Endodermal cell (in vitro differentiated cells): Measurements from ENCODE around the gene NAALADL2. TPM values are rescaled to one million over a fixed set of nuclear protein-coding genes. Genes with fewer than 3 reads are reported as not detected.

Source experiments
- DNase-seq: peaks from one replicate; pipeline ENCODE4 v3.0.0-alpha.2; 2017
- H3K27ac ChIP-seq: 2 replicates; pipeline ENCODE4 v1.5.1; 2013; ENCODE audit warnings: mild to moderate bottlenecking, low read depth, low read length, moderate library complexity
- H3K27me3 ChIP-seq: 2 replicates; pipeline ENCODE4 v1.6.1; 2013; ENCODE audit warnings: mild to moderate bottlenecking, low read length, moderate library complexity; ENCODE audit not compliant: insufficient read depth, control insufficient read depth, poor library complexity, severe bottlenecking
- H3K36me3 ChIP-seq: 2 replicates; pipeline ENCODE4 v1.7.0; 2013; ENCODE audit warnings: mild to moderate bottlenecking, low read length, moderate library complexity; ENCODE audit not compliant: control insufficient read depth, insufficient read depth
- H3K4me1 ChIP-seq: one replicate; pipeline ENCODE4 v1.7.0; 2013; ENCODE audit warnings: low read length; ENCODE audit not compliant: control insufficient read depth, insufficient read depth
- H3K4me3 ChIP-seq: 2 replicates; pipeline ENCODE4 v1.5.1; 2013; ENCODE audit warnings: mild to moderate bottlenecking, low read length, moderate library complexity
- H3K9ac ChIP-seq: 2 replicates; pipeline ENCODE4 v1.6.1; 2013; ENCODE audit warnings: mild to moderate bottlenecking, low read length, moderate library complexity; ENCODE audit not compliant: poor library complexity, severe bottlenecking; ENCODE audit errors: extremely low read depth
- H3K9me3 ChIP-seq: 2 replicates; pipeline ENCODE4 v1.6.1; 2013; ENCODE audit warnings: mild to moderate bottlenecking, low read length, moderate library complexity; ENCODE audit not compliant: control insufficient read depth
- H3K27ac Mint-ChIP-seq: 2 replicates; pipeline ENCODE4 v1.8.0; 2020; ENCODE audit warnings: mixed read lengths
- H3K27me3 Mint-ChIP-seq: 2 replicates; pipeline ENCODE4 v1.8.0; 2021; ENCODE audit warnings: mild to moderate bottlenecking, mixed read lengths; ENCODE audit not compliant: insufficient read depth
- H3K36me3 Mint-ChIP-seq: 2 replicates; pipeline ENCODE4 v1.8.0; 2020; ENCODE audit warnings: low read depth, mixed read lengths
- H3K4me1 Mint-ChIP-seq: 2 replicates; pipeline ENCODE4 v1.8.0; 2020; ENCODE audit warnings: mixed read lengths
- H3K4me3 Mint-ChIP-seq: 2 replicates; pipeline ENCODE4 v1.8.0; 2020; ENCODE audit warnings: mild to moderate bottlenecking, moderate library complexity, mixed read lengths
- H3K9me3 Mint-ChIP-seq: 2 replicates; pipeline ENCODE4 v1.8.0; 2020; ENCODE audit warnings: mild to moderate bottlenecking, mixed read lengths
- WGBS, 2 experiments: methylation state at CpG; one replicate each; pipeline versions ENCODE4 v1.1.5 to v1.1.7; 2013; ENCODE audit warnings: missing lambda C conversion rate in 2 of 2, mixed read lengths in 1 of 2; ENCODE audit not compliant: insufficient coverage in 1 of 2, insufficient read length in 1 of 2; 5-methylcytosine and 5-hydroxymethylcytosine counted together
- total RNA-seq, 2 donors: library from RNA; stranded (reverse); fragmentation: NEBNext Ultra II Directional in 1 of 2; extraction: Animal tissue kit (Norgen Biotek cat#: 25700) in 1 of 2; gene quantifications; 2 replicates in 1 of 2; 3 replicates in 1 of 2; pipeline ENCODE4 v1.2.1, GENCODE V29; 2021
- TF ChIP-seq, protein P1 (sequence below): fragments of 200-600 bp; sonication (generic); conservative IDR thresholded peaks from 2 replicates; pipeline ENCODE4 v1.5.0; 2021; ENCODE audit warnings: antibody characterized with exemption, mild to moderate bottlenecking

NAALADL2 gene
- total RNA-seq, 2 donors from 2014 or later, result 1.6 to 1.8 TPM

- no peak for DNase-seq
- no peaks in the 10 kb centered on the region for H3K36me3 Mint-ChIP-seq
- Histone ChIP-seq H3K36me3 (no peaks in the 10 kb centered on the region), H3K4me1 (no peaks in the 10 kb centered on the region), H3K4me3 (no peak overlapping the region), H3K27me3 (no peaks in the 10 kb centered on the region), H3K9me3 (no peaks in the 10 kb centered on the region), H3K27ac (no peak overlapping the region), H3K9ac (no peak overlapping the region)
- TF ChIP-seq, protein P1, sequence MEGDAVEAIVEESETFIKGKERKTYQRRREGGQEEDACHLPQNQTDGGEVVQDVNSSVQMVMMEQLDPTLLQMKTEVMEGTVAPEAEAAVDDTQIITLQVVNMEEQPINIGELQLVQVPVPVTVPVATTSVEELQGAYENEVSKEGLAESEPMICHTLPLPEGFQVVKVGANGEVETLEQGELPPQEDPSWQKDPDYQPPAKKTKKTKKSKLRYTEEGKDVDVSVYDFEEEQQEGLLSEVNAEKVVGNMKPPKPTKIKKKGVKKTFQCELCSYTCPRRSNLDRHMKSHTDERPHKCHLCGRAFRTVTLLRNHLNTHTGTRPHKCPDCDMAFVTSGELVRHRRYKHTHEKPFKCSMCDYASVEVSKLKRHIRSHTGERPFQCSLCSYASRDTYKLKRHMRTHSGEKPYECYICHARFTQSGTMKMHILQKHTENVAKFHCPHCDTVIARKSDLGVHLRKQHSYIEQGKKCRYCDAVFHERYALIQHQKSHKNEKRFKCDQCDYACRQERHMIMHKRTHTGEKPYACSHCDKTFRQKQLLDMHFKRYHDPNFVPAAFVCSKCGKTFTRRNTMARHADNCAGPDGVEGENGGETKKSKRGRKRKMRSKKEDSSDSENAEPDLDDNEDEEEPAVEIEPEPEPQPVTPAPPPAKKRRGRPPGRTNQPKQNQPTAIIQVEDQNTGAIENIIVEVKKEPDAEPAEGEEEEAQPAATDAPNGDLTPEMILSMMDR, result no peak
- no peaks in the 10 kb centered on the region for H3K27me3 Mint-ChIP-seq
- no peaks in the 10 kb centered on the region for H3K9me3 Mint-ChIP-seq
- H3K4me1 Mint-ChIP-seq, result no peaks in the 10 kb centered on the region
- WGBS, 2 experiments, result 100% methylated on average over 1 of the region's 1 CpG; no CpG with 5 or more reads in 1 of the 2 experiments
- no peak overlapping the region for H3K27ac Mint-ChIP-seq
- H3K4me3 Mint-ChIP-seq, result no peak overlapping the region
These were observed 805.8 kb downstream of the NAALADL2 start for GRCh38 chr3:175664911-175665310.

- Mint-ChIP-seq H3K27ac (no peak overlapping the region), H3K27me3 (no peaks in the 10 kb centered on the region), H3K4me3 (no peak overlapping the region), H3K36me3 (no peaks in the 10 kb centered on the region), H3K4me1 (no peaks in the 10 kb centered on the region), H3K9me3 (no peaks in the 10 kb centered on the region)
- H3K9ac ChIP-seq, result no peak overlapping the region
- no peaks in the 10 kb centered on the region for H3K27me3 ChIP-seq
- DNase-seq, result no peak
- H3K36me3 ChIP-seq, result no peaks in the 10 kb centered on the region
- H3K9me3 ChIP-seq, result no peaks in the 10 kb centered on the region
- H3K4me3 ChIP-seq, result no peak overlapping the region
- H3K4me1 ChIP-seq, result peaks cover 3% of the 10 kb centered on the region
- no peak overlapping the region for H3K27ac ChIP-seq
- TF ChIP-seq, protein P1, result no peak
- 83% methylated on average over 1 of the region's 1 CpG for WGBS, 2 experiments
These were observed 809.2 kb downstream of the NAALADL2 start for GRCh38 chr3:175668300-175668699.

GRCh38 chr3:175670557-175670956, 811.4 kb downstream of the NAALADL2 start:
- H3K9ac ChIP-seq, result no peak overlapping the region
- H3K27me3 ChIP-seq, result no peaks in the 10 kb centered on the region
- no peaks in the 10 kb centered on the region for H3K4me1 Mint-ChIP-seq
- no peak overlapping the region for H3K27ac Mint-ChIP-seq
- H3K36me3 ChIP-seq, result no peaks in the 10 kb centered on the region
- no peak overlapping the region for H3K27ac ChIP-seq
- WGBS, 2 experiments, result 93% methylated on average over 2 of the region's 3 CpGs; no CpG with 5 or more reads in 1 of the 2 experiments
- no peak overlapping the region for H3K4me3 Mint-ChIP-seq
- H3K9me3 Mint-ChIP-seq, result no peaks in the 10 kb centered on the region
- H3K4me1 ChIP-seq, result peaks cover 3% of the 10 kb centered on the region
- H3K4me3 ChIP-seq, result no peak overlapping the region
- TF ChIP-seq, protein P1, result no peak
- no peaks in the 10 kb centered on the region for H3K9me3 ChIP-seq
- no peaks in the 10 kb centered on the region for H3K27me3 Mint-ChIP-seq
- H3K36me3 Mint-ChIP-seq, result no peaks in the 10 kb centered on the region
- DNase-seq, result no peak
